Measurements from ENCODE around the gene RAPGEF2.
"Not testable (repeated sequence)": the region's sequence is repeated elsewhere in the genome, so short reads cannot be mapped to it uniquely, and the experiment has no call there.

RAPGEF2 gene

GRCh38 chr4:159138436-159138835, 35.6 kb downstream of the RAPGEF2 start:
- no peak for DNase-seq

DNA sequence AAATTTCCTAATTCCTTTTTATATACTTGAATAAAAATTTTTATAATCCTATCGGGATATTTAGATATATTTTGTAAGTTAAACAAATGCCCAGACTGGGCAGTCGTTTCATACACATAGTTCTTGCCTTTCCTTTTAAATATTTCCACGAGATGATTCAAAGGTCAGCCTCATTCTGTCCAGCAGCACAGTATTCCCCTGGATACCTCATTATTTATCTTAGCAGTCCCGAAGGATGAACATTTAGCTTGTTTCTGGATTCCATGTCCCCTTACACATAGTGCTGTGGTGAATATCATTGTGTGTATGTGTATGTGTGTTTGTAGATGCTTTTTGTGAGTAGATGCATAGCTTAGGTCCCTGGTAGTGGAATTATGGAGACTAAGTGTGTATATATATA, 38.3 kb downstream of the RAPGEF2 start:
- no peak for DNase-seq

- no peak for DNase-seq
These were observed 39.4 kb downstream of the RAPGEF2 start for GRCh38 chr4:159142241-159142640.

DNA sequence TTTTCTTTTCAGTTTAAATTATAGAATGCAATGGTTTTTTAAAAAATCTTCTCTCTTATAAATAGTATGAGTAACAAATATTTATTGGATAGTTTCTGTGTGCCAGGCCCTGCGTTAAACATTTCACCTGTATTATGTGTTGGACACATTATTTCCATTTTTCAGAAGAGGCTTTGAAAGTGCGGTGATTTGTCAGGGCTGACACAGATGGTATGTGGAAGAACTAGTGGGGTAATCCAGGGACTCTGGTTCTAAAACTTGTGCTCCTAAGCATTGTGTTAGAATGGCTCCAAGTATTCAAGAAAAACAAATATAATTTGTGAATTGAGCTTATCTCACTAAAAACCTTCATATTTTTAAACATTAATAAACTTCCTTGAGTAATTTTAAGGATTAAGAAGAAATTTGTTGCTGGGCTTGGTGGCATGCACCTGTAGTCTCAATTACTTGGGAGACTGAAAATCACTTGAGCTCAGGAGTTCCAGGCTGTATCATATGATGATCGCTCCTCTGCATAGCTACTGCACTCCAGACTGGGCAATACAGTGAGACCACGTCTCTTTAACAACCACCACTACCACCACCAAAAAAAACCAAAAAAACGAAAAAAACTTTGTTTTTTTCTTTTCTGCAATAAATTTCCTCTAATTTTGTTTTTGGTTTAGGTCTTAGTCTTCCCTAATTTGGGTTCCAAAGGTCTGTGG, 40.0 kb downstream of the RAPGEF2 start:
- no peak for DNase-seq

DNA sequence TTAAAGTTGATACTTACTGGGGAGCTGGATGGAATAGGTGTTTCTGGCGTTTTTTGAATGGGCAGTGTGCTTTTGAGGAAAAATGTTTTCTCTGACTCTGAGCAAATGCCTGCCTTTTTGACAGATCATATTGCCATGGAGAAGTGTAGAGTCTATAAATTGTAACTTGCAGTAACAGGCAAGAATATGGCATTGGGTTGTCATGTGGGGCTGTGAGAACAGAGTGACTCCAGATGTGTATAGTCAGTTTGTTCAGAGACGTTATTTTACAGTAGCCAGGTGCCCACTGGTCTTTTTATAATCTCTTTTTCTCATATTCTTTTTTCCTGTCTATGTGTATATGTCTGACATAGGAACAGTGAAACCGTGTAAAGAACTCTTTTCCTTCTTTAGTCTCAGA, 40.8 kb downstream of the RAPGEF2 start:
- DNase-seq: no peak

DNA sequence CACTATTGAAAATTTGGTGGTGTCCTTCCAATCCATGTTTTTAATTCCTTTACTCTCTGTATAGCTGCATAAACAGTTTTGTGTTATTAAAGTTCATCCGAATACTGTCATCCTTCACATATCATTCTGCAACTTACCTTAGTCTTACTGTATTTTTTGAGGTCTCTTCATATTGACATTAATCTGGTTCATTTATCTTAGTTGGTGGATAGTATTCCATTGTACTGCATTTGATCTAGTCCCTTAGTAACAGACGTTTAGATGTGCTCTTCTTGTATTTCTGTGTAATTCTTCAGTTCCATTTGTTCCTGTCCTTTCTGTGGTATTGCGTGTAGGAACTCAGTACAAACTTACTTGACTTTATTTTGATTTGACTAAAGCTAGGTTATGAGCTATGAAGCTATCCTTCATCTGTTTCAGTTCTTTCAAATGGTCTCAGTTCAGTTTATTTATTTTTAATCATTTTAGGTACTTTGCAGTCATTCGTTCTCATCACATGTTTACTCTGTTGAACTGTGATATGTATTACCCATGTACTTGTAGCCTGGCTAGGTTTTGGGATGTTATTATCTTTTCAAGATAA, 41.3 kb downstream of the RAPGEF2 start:
- DNase-seq: no peak

DNA sequence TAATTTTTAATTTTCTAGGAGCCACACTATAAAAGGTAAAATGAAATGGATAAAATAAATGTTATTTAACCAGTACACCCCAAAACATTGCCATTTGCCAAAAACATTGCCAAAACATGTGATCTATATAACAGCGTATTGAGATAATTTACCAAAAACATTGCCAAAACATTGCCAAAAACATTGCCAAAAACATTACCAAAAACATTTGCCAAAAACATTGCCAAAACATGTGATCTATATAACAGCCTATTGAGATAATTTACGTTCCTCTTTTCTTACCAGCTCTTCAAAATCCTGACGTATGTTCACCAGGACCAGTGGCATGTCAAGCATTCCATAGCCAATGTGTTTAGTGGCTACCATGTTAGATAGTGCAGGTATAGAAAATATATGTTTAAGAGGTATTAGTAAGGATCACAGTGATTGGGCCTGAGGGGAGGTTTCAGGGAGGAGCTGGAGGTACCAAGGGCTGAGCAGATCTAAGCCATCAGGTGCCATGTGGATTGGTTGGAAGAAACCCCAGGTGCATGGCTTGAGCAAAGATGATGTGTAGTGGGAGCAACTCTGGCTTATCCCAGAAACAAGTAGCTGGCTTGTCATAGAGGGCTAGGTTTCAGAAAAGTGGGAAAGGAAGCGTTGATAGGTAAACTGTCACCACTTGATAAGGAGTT, 42.6 kb downstream of the RAPGEF2 start:
- DNase-seq: no peak

DNA sequence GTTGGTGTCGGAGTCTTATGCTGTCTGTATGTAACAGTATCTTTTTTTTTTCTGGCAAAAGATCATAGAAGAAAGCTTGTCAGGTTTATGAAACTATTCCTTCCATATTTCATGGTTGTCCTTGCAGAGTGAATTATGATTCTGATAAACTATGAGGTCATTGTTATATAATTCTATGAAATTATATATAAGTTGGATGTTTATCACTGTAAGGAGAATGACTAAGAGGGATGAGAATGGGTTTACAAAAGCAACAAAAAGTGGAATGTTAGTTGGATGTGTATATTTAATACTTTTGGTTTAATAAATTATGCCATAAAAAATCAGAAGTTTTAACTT, 43.1 kb downstream of the RAPGEF2 start:
- DNase-seq: no peak

GRCh38 chr4:159146488-159146887, 43.6 kb downstream of the RAPGEF2 start:
- no peak for DNase-seq

GRCh38 chr4:159148441-159148840, 45.6 kb downstream of the RAPGEF2 start:
- no peak for DNase-seq

DNA sequence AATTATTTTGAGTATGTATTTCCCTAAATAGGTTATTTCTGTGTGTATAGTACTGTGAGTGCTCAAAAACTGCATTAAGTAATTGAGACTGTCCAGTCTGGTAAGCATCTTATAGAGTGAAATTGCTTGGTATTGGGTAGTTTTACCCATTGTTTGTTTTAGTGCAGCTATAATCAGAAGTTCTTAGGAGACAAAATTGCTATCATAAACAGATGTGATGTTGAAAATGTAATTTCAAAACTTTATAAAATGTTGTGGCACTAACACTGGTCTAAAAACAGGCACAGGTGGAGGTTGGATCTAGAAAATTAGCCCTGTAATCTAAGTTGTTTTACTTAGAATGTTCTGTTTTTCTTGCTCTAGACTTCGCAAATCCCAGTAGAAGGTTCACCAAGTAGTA, 46.8 kb downstream of the RAPGEF2 start:
- DNase-seq: no peak

- no peak for DNase-seq
These were observed 47.5 kb downstream of the RAPGEF2 start for GRCh38 chr4:159150396-159150795.

GRCh38 chr4:159150821-159151390, 48.0 kb downstream of the RAPGEF2 start:
- no peak for DNase-seq

GRCh38 chr4:159151689-159152088, 48.8 kb downstream of the RAPGEF2 start:
- DNase-seq: no peak

DNA sequence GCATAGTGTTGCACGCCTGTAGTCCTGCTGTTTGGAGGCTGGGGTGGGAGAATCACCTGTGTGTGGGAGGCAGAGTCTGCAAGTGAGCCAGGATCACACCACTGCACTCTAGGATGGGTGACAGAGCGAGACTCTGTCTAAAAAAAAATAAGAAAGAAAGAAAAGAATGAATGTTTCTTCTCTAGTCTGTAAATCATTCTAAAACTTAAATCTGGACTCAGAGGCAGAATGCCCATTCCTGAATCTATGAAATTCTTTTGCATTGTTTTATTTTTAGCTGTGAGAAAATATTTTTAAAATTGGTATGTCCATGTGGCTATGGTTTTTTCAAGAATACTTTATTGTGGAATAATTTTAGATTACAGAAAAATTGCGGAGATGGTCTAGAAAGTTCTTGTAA, 49.3 kb downstream of the RAPGEF2 start:
- no peak for DNase-seq

- no peak for DNase-seq
These were observed 50.8 kb downstream of the RAPGEF2 start for GRCh38 chr4:159153669-159154068.

GRCh38 chr4:159155119-159155518, 52.2 kb downstream of the RAPGEF2 start:
- no peak for DNase-seq

GRCh38 chr4:159158083-159158617, 55.3 kb downstream of the RAPGEF2 start:
- no peak for DNase-seq

DNA sequence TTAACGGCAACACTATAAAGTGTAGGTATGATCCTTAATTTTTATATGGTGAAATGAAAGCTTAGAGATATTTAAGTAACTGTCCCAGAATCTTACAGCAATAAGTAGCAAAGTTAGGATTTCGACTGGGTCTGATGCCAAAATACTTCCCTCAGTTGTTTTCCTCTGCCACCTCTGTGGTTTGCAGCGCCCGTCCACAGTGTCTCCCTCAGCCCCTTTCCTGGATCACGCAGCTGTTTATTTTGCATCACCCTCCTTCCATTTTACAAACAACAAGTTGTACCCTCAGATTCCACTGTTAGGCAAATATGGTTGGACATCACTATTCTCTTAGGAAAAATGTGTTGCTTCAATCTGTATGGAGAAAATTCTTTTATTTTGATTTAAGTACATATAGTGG, 56.1 kb downstream of the RAPGEF2 start:
- no peak for DNase-seq

GRCh38 chr4:159159611-159160010, 56.7 kb downstream of the RAPGEF2 start:
- no peak for DNase-seq

GRCh38 chr4:159160242-159160641, 57.4 kb downstream of the RAPGEF2 start:
- no peak for DNase-seq

DNA sequence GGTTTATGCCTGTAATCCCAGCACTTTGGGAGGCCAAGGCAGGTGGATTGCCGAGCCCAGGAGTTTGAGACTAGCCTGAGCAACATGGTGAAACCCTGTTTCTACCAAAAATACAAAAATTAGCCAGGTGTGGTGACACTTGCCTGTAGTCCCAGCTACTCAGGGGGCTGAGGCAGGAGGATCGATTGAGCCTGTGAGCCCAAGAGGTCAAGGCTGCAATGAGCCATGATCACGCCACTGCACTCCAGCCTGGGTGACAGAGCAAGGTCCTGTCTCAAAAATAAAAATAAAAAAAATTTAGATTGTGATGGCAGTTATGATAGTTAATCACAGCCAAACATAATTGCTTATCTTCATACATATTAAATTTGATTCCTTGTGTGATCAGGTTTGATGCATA, 58.6 kb downstream of the RAPGEF2 start:
- not testable (repeated sequence) for DNase-seq

- no peak for DNase-seq
These were observed 59.7 kb downstream of the RAPGEF2 start for GRCh38 chr4:159162576-159162975.

DNA sequence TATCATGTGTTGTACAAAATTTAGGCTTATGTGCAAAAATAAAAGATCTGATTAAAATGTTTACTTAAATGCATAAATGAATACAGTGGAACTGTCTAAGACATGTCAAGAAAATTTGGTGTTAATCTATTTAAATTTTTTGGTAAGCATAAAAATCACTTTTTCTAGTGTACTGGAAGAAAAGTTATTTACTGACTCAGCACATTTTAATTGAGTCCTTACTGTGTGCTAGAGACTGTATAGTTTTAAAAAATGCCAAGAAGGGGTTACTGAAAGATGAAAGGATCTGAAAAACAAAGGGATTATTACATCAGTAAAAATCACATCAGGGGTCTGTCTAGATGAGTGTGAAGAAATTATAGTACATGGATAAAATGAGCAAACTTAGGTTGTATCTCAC, 60.6 kb downstream of the RAPGEF2 start:
- DNase-seq: no peak

All from CD4-positive, alpha-beta T cell treated with Interleukin-4 for 1 hour (primary cell).